Caco-2 (cell line): ENCODE results near the gene RAP1GAP2. TPM values are rescaled to one million over a fixed set of nuclear protein-coding genes. Genes with fewer than 3 reads are reported as not detected.

Experiments used
- BruUV-seq: library from RNA; stranded (reverse); fragments of 400-500 nt; replicated peaks from 2 replicates; lab custom pipeline; 2021; lab: Mats Ljungman, UMichigan
- CTCF ChIA-PET: fragments of 300-600 bp; sonication (Branson Sonifier 250); formaldehyde crosslinking; loops from one replicate; lab custom pipeline; 2022; ENCODE audit warnings: antibody characterized with exemption; lab: Charles Lee
- POLR2A ChIA-PET: fragments of 300-600 bp; sonication (Branson Sonifier 250); formaldehyde crosslinking; loops from one replicate; lab custom pipeline; 2022; ENCODE audit warnings: antibody characterized with exemption; lab: Charles Lee
- DNase-seq, 2 experiments: peaks; one replicate each; pipeline versions ENCODE4 v3.0.0 to v3.0.0-alpha.2; 2020 to 2022
- H3K27me3 ChIP-seq: replicated peaks from 2 replicates; pipeline ENCODE4 v1.6.0; 2011; ENCODE audit warnings: low read length; ENCODE audit not compliant: control insufficient read depth, insufficient read depth
- H3K36me3 ChIP-seq: 2 replicates; pipeline ENCODE4 v1.5.1; 2011; ENCODE audit warnings: low read length; ENCODE audit not compliant: control insufficient read depth, insufficient read depth
- H3K4me1 ChIP-seq: fragments of 250-450 bp; sonication (Bioruptor Pico); 2 replicates; pipeline ENCODE4 v1.5.1; 2020; ENCODE audit warnings: mild to moderate bottlenecking
- H3K4me3 ChIP-seq: 2 replicates; pipeline ENCODE4 v1.5.1; 2011; ENCODE audit warnings: low read depth, mild to moderate bottlenecking, control low read depth, low read length
- H3K9me3 ChIP-seq: fragments of 250-450 bp; sonication (Bioruptor Pico); 2 replicates; pipeline ENCODE4 v1.5.1; 2020; ENCODE audit warnings: mild to moderate bottlenecking, moderate library complexity
- H3K27ac Mint-ChIP-seq: one replicate; pipeline ENCODE4 v1.8.0; 2022; ENCODE audit warnings: mixed read lengths; ENCODE audit not compliant: unreplicated experiment
- H3K27me3 Mint-ChIP-seq: one replicate; pipeline ENCODE4 v1.8.0; 2022; ENCODE audit warnings: mixed read lengths; ENCODE audit not compliant: insufficient read depth, unreplicated experiment
- H3K36me3 Mint-ChIP-seq: one replicate; pipeline ENCODE4 v1.8.0; 2022; ENCODE audit warnings: mild to moderate bottlenecking, mixed read lengths; ENCODE audit not compliant: insufficient read depth, unreplicated experiment
- H3K4me1 Mint-ChIP-seq: one replicate; pipeline ENCODE4 v1.8.0; 2022; ENCODE audit warnings: low read depth, mixed read lengths; ENCODE audit not compliant: unreplicated experiment
- H3K4me3 Mint-ChIP-seq: one replicate; pipeline ENCODE4 v1.8.0; 2022; ENCODE audit warnings: mild to moderate bottlenecking, moderate library complexity, mixed read lengths; ENCODE audit not compliant: unreplicated experiment
- H3K9me3 Mint-ChIP-seq: one replicate; pipeline ENCODE4 v1.8.0; 2022; ENCODE audit warnings: mixed read lengths; ENCODE audit not compliant: unreplicated experiment
- CTCF ChIP-seq, 2 experiments: fragments of 200-600 bp in 1 of 2; IDR thresholded peaks; 1 replicate in 1 of 2; 2 replicates in 1 of 2; pipeline versions ENCODE4 v1.5.1 to v1.8.0; 2011 to 2022; ENCODE audit warnings: antibody characterized with exemption in 1 of 2, control low read depth in 1 of 2, inconsistent platforms in 1 of 2, low read depth in 1 of 2, low read length in 1 of 2, mild to moderate bottlenecking in 1 of 2, moderate library complexity in 1 of 2; ENCODE audit not compliant: insufficient read depth in 1 of 2, severe bottlenecking in 1 of 2, unreplicated experiment in 1 of 2
- intact Hi-C: fragments of 100-400 bp; cut with micrococcal nuclease; formaldehyde crosslinking; loops from one replicate; pipeline ENCODE4 v1.10.0; 2022; ENCODE audit not compliant: unreplicated experiment
- total RNA-seq: library from RNA; stranded (reverse); gene quantifications from 2 replicates; pipeline ENCODE4 v1.2.3, GENCODE V29; 2022

Gene RAP1GAP2
- total RNA-seq, 1 experiment from 2014 or later = 45.3 TPM

GRCh38 chr17:2863204-2863603 is 67.0 kb downstream of the RAP1GAP2 start:
- no peak for DNase-seq
- Histone ChIP-seq H3K9me3 (no peaks in the 10 kb centered on the region), H3K36me3 (no peaks in the 10 kb centered on the region; the same call in 1 of the 2 replicates), H3K27me3 (no peaks in the 10 kb centered on the region), H3K4me3 (no peak overlapping the region), H3K4me1 (peaks cover 12% of the 10 kb centered on the region)
- TF ChIP-seq CTCF (IDR thresholded peaks at IDR 0.05; ENCODE audit: insufficient read depth in 1 of 2, low read depth in 1 of 2, low read length in 1 of 2, severe bottlenecking in 1 of 2, unreplicated experiment in 1 of 2) = no peak
- ChIA-PET POLR2A (no interaction called here), CTCF (interaction anchor here (1.0 kb wide), 1 partner anchor 8 kb away, joined by 5 read pairs; no protein-coding TSS in a partner anchor)
- Mint-ChIP-seq H3K4me3 (no peak overlapping the region), H3K36me3 (peaks cover 20% of the 10 kb centered on the region), H3K27me3 (no peaks in the 10 kb centered on the region), H3K27ac (no peak overlapping the region), H3K9me3 (no peaks in the 10 kb centered on the region), H3K4me1 (peaks cover 19% of the 10 kb centered on the region)
- no TSS peak for BruUV-seq
- intact Hi-C loops = no loop called here

GRCh38 chr17:2865228-2865627 is 69.0 kb downstream of the RAP1GAP2 start:
- no TSS peak for BruUV-seq
- intact Hi-C loops = no loop called here
- H3K9me3 ChIP-seq = no peaks in the 10 kb centered on the region
- ChIA-PET CTCF (interaction anchor here (0.9 kb wide), 1 partner anchor 65 kb away, joined by 4 read pairs; no protein-coding TSS in a partner anchor), POLR2A (no interaction called here)
- no peak for TF ChIP-seq CTCF (IDR thresholded peaks at IDR 0.05; ENCODE audit: insufficient read depth in 1 of 2, low read depth in 1 of 2, low read length in 1 of 2, severe bottlenecking in 1 of 2, unreplicated experiment in 1 of 2)
- Mint-ChIP-seq H3K36me3 (peaks cover 16% of the 10 kb centered on the region), H3K27me3 (no peaks in the 10 kb centered on the region), H3K9me3 (no peaks in the 10 kb centered on the region), H3K4me1 (peaks cover 16% of the 10 kb centered on the region), H3K4me3 (no peak overlapping the region), H3K27ac (no peak overlapping the region)
- H3K27me3 ChIP-seq = no peaks in the 10 kb centered on the region
- peaks cover 12% of the 10 kb centered on the region for H3K4me1 ChIP-seq
- no peak overlapping the region for H3K4me3 ChIP-seq
- H3K36me3 ChIP-seq = no peaks in the 10 kb centered on the region; the same call in 1 of the 2 replicates
- DNase-seq = no peak

- no peak overlapping the region for H3K4me3 Mint-ChIP-seq
- CTCF ChIA-PET = no interaction called here
Measured at GRCh38 chr17:2867441-2868424, 71.5 kb downstream of the RAP1GAP2 start.

More at GRCh38 chr17:2867441-2868424, 71.5 kb downstream of the RAP1GAP2 start:
- POLR2A ChIA-PET = no interaction called here
- Mint-ChIP-seq H3K27me3 (no peaks in the 10 kb centered on the region), H3K4me1 (peaks cover 26% of the 10 kb centered on the region), H3K9me3 (no peaks in the 10 kb centered on the region), H3K27ac (peak overlapping the region; percentile 45), H3K36me3 (peaks cover 12% of the 10 kb centered on the region)
- intact Hi-C loops = no loop called here
- no peaks in the 10 kb centered on the region; the same call in 1 of the 2 replicates for H3K36me3 ChIP-seq
- peaks cover 30% of the 10 kb centered on the region for H3K4me1 ChIP-seq
- H3K4me3 ChIP-seq = no peak overlapping the region
- peak in 1 of 2 experiments; percentile 28 for TF ChIP-seq CTCF (IDR thresholded peaks at IDR 0.05; ENCODE audit: insufficient read depth in 1 of 2, low read depth in 1 of 2, low read length in 1 of 2, severe bottlenecking in 1 of 2, unreplicated experiment in 1 of 2)
- no peaks in the 10 kb centered on the region for H3K9me3 ChIP-seq
- DNase-seq = peak in 1 of 2 experiments; percentile 46
- no peaks in the 10 kb centered on the region for H3K27me3 ChIP-seq
- BruUV-seq = no TSS peak
